HG03139 (cell line): Measurements from ENCODE around the gene GPD1.
"Not testable (repeated sequence)": the region's sequence is repeated elsewhere in the genome, so short reads cannot be mapped to it uniquely, and the experiment has no call there.

Source experiments
- ATAC-seq: cut with Tn5 transposase; IDR thresholded peaks from one replicate; pipeline ENCODE4 v1.9.1; 2021; ENCODE audit not compliant: unreplicated experiment

The GPD1 gene

GRCh38 chr12:50073206-50073605, 30.6 kb upstream of the GPD1 start:
- no peak for ATAC-seq

- no peak for ATAC-seq
These were observed 30.1 kb upstream of the GPD1 start for GRCh38 chr12:50073712-50074111.

- ATAC-seq, result peak; percentile 77
These were observed 28.6 kb upstream of the GPD1 start for GRCh38 chr12:50074936-50075807.

- ATAC-seq, result no peak
These were observed 28.0 kb upstream of the GPD1 start for GRCh38 chr12:50075808-50076170.

GRCh38 chr12:50077099-50077498, 26.7 kb upstream of the GPD1 start:
- no peak for ATAC-seq

- no peak for ATAC-seq
These were observed 25.5 kb upstream of the GPD1 start for GRCh38 chr12:50078281-50078680.

- ATAC-seq, result no peak
These were observed 24.0 kb upstream of the GPD1 start for GRCh38 chr12:50079771-50080170.

GRCh38 chr12:50081096-50081808, 22.6 kb upstream of the GPD1 start:
- ATAC-seq, result no peak

- no peak for ATAC-seq
These were observed 21.2 kb upstream of the GPD1 start for GRCh38 chr12:50082644-50083043.

GRCh38 chr12:50083301-50083700, 20.5 kb upstream of the GPD1 start:
- no peak for ATAC-seq

GRCh38 chr12:50084409-50084774, 19.4 kb upstream of the GPD1 start:
- ATAC-seq, result not testable (repeated sequence)

GRCh38 chr12:50084775-50085614, 18.8 kb upstream of the GPD1 start, which contains the start of gene SMARCD1:
SMARCD1 (plus strand) TSS chr12:50085342; CDS start chr12:50085370, 28 bp downstream.
- peak; percentile 87 for ATAC-seq

- no peak for ATAC-seq
These were observed 18.2 kb upstream of the GPD1 start for GRCh38 chr12:50085615-50086072.

- no peak for ATAC-seq
These were observed 17.7 kb upstream of the GPD1 start for GRCh38 chr12:50086148-50086547.

GRCh38 chr12:50087151-50087550, 16.7 kb upstream of the GPD1 start:
- no peak for ATAC-seq

GRCh38 chr12:50087995-50088394, 15.8 kb upstream of the GPD1 start:
- no peak for ATAC-seq

- ATAC-seq, result no peak
These were observed 15.1 kb upstream of the GPD1 start for GRCh38 chr12:50088577-50089335.

GRCh38 chr12:50089730-50090129, 14.1 kb upstream of the GPD1 start:
- no peak for ATAC-seq

- no peak for ATAC-seq
These were observed 13.4 kb upstream of the GPD1 start for GRCh38 chr12:50090391-50090790.

GRCh38 chr12:50097952-50098351, 5.9 kb upstream of the GPD1 start:
- ATAC-seq, result no peak
